ENCODE results near the gene ZNF254. TPM values are rescaled to one million over a fixed set of nuclear protein-coding genes. Genes with fewer than 3 reads are reported as not detected.

Gene ZNF254
- total and polyA plus RNA-seq, 2 of the 4 experiments (the other 2 are of a cell fraction), result 4.4 to 8.8 TPM

- dilution Hi-C loops (cut with HindIII; ENCODE audit: low sequenced_read_pairs, unreplicated experiment), result no loop called here
- no peak for TF ChIP-seq BHLHE40 (IDR thresholded peaks at IDR 0.05; ENCODE audit: low read depth, low read length)
- no peak for TF ChIP-seq ELK1 (IDR thresholded peaks at IDR 0.05; ENCODE audit: borderline replicate concordance, low read depth, low read length)
- TF ChIP-seq RFX5 (IDR thresholded peaks at IDR 0.05; ENCODE audit: low read depth, low read length), result no peak
- no peak for TF ChIP-seq SMC3 (IDR thresholded peaks at IDR 0.05; ENCODE audit: low read depth, low read length)
- TF ChIP-seq CEBPB (IDR thresholded peaks at IDR 0.05; ENCODE audit: low read depth, low read length), result no peak
- no peak for TF ChIP-seq MAFK (IDR thresholded peaks at IDR 0.05; ENCODE audit: low read depth, low read length)
- no peak for TF ChIP-seq MAZ (IDR thresholded peaks at IDR 0.05; ENCODE audit: borderline replicate concordance, low read depth, low read length)
- no peak for TF ChIP-seq MXI1 (IDR thresholded peaks at IDR 0.05; ENCODE audit: borderline replicate concordance, low read depth, low read length)
- no peak for TF ChIP-seq RCOR1 (IDR thresholded peaks at IDR 0.05; ENCODE audit: insufficient replicate concordance, low read length)
- no peak for TF ChIP-seq CHD1 (IDR thresholded peaks at IDR 0.05; ENCODE audit: low read depth, low read length)
- no peak for TF ChIP-seq FOS (IDR thresholded peaks at IDR 0.05; ENCODE audit: low read depth, low read length)
- TF ChIP-seq USF2 (IDR thresholded peaks at IDR 0.05; ENCODE audit: low read depth, low read length), result no peak
- TF ChIP-seq CTCF (conservative IDR thresholded peaks at IDR 0.05; ENCODE audit: low read depth, low read length), result no peak
- H3K4me2 ChIP-seq (ENCODE audit: low read depth, low read length), result no peak overlapping the region
These were observed 90.7 kb downstream of the ZNF254 start for GRCh38 chr19:24177686-24178085.

More at GRCh38 chr19:24177686-24178085, 90.7 kb downstream of the ZNF254 start:
- no peaks in the 10 kb centered on the region for H3K79me1 ChIP-seq (ENCODE audit: low read depth in 1 of 2, low read length in 2 of 2)
- H3K9me3 ChIP-seq (ENCODE audit: control insufficient read depth, insufficient read depth, low read length), result peaks cover 12% of the 10 kb centered on the region; the same call in 1 of the 2 replicates
- no peaks in the 10 kb centered on the region for H4K20me1 ChIP-seq (ENCODE audit: insufficient read depth, low read length)
- DNase-seq, result no peak
- in situ Hi-C loops (cut with MboI; ENCODE audit: low sequenced_read_pairs) (no loop called here), intact Hi-C loops (cut with micrococcal nuclease) (no loop called here)
- no peak overlapping the region for H2BK5ac ChIP-seq (ENCODE audit: low read depth, low read length, poor library complexity, severe bottlenecking)
- no peak overlapping the region for H3K56ac ChIP-seq (ENCODE audit: extremely low read depth, insufficient read depth, low read length)
- H2BK15ac ChIP-seq (ENCODE audit: low read depth, low read length), result no peak overlapping the region
- H2AK9ac ChIP-seq (replicated peaks; ENCODE audit: low read depth, low read length, poor library complexity), result no peak overlapping the region
- ChIA-PET POLR2A (ENCODE audit: unreplicated experiment) (no interaction called here), CTCF (no interaction called here)
- no peaks in the 10 kb centered on the region for H3K27me3 ChIP-seq (ENCODE audit: control insufficient read depth, insufficient read depth, low read length)
- no peak overlapping the region for H3K14ac ChIP-seq (replicated peaks; ENCODE audit: low read depth, low read length)
- no CpG with 5 or more reads among the region's 18 CpGs for WGBS, 2 experiments (ENCODE audit: extremely low coverage in 2 of 2, insufficient read length in 1 of 2)
- H2BK120ac ChIP-seq (ENCODE audit: low read depth, low read length), result no peak overlapping the region
- H4K5ac ChIP-seq (ENCODE audit: low read depth, low read length), result no peak overlapping the region
- H3K36me3 ChIP-seq (ENCODE audit: control insufficient read depth, insufficient read depth, low read length), result no peaks in the 10 kb centered on the region
- no peak overlapping the region for H3K9ac ChIP-seq (ENCODE audit: low read depth, low read length)
- H3K27ac ChIP-seq (ENCODE audit: insufficient read depth, low read length), result no peak overlapping the region
- no peak overlapping the region for H3K4ac ChIP-seq (ENCODE audit: low read depth, low read length)
- no peak overlapping the region for H4K8ac ChIP-seq (ENCODE audit: low read depth in 2 of 2, low read length in 2 of 2)
- no peak overlapping the region for H2AK5ac ChIP-seq (ENCODE audit: low read depth, low read length)
- no peak overlapping the region for H2BK20ac ChIP-seq (ENCODE audit: low read depth, low read length)
- H3K18ac ChIP-seq (ENCODE audit: low read depth, low read length), result no peak overlapping the region
- no peak overlapping the region for H2AFZ ChIP-seq (replicated peaks; ENCODE audit: low read length, poor library complexity)
- no peaks in the 10 kb centered on the region for H3K4me1 ChIP-seq (ENCODE audit: control insufficient read depth, insufficient read depth, low read length)
- H3K9me1 ChIP-seq (ENCODE audit: insufficient read depth, low read length), result no peaks in the 10 kb centered on the region
- no peak for ATAC-seq (ENCODE audit: low read depth)
- no peak overlapping the region for H3K23ac ChIP-seq (ENCODE audit: low read depth, low read length)
- H3K4me3 ChIP-seq (ENCODE audit: insufficient read depth, low read depth, low read length), result no peak overlapping the region
- H4K91ac ChIP-seq (ENCODE audit: insufficient read depth, low read depth, low read length), result no peak overlapping the region
- BruUV-seq (replicated peaks), result no TSS peak

Measured in IMR-90 (cell line).